Fibroblast of villous mesenchyme (primary cell): ENCODE data around the gene LRRC4C. TPM values are rescaled to one million over a fixed set of nuclear protein-coding genes. Genes with fewer than 3 reads are reported as not detected.
A peak's percentile ranks its signal among the peaks of the same experiment; 100 is the strongest.

Experiments
- DNase-seq: peaks from one replicate; pipeline ENCODE4 v3.0.0-alpha.2; 2010; ENCODE audit warnings: low read depth
- H3K4me3 ChIP-seq: 2 replicates; pipeline ENCODE4 v1.5.1; 2011; ENCODE audit warnings: low read depth, mild to moderate bottlenecking, low read length
- total RNA-seq: library from RNA; depleted of rRNA; stranded (reverse); fragments of >200 nt; gene quantifications from 2 replicates; pipeline ENCODE4 v1.2.3, GENCODE V29; 2012
- TF ChIP-seq, protein P1 (sequence below): IDR thresholded peaks from 2 replicates; pipeline ENCODE4 v1.5.1; 2012; ENCODE audit warnings: low read depth, mild to moderate bottlenecking, low read length; ENCODE audit not compliant: insufficient read depth

Gene LRRC4C
- total RNA-seq, 1 donor = under 0.01 TPM

DNA sequence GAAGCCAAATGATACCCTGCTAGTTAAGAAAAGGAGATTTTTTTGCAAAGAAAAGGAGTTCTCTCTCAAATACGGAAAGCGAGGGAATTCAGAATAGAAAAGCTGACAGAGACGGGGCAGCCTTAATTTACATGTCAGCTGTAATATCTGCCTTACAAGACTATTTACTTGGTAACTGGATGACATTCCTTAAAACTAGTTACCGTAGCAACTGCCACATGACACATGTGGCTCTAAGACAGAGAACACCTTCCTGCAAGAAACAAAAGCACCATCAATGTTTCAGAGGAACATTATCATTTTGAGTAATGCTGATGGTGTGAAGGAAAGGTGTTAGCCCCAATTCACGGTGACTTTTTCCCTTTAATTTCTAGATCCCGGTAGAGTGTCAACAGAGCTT is 222.1 kb downstream of the LRRC4C start:
- DNase-seq = no peak
- H3K4me3 ChIP-seq = no peak overlapping the region
- TF ChIP-seq, protein P1, sequence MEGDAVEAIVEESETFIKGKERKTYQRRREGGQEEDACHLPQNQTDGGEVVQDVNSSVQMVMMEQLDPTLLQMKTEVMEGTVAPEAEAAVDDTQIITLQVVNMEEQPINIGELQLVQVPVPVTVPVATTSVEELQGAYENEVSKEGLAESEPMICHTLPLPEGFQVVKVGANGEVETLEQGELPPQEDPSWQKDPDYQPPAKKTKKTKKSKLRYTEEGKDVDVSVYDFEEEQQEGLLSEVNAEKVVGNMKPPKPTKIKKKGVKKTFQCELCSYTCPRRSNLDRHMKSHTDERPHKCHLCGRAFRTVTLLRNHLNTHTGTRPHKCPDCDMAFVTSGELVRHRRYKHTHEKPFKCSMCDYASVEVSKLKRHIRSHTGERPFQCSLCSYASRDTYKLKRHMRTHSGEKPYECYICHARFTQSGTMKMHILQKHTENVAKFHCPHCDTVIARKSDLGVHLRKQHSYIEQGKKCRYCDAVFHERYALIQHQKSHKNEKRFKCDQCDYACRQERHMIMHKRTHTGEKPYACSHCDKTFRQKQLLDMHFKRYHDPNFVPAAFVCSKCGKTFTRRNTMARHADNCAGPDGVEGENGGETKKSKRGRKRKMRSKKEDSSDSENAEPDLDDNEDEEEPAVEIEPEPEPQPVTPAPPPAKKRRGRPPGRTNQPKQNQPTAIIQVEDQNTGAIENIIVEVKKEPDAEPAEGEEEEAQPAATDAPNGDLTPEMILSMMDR = no peak

DNA sequence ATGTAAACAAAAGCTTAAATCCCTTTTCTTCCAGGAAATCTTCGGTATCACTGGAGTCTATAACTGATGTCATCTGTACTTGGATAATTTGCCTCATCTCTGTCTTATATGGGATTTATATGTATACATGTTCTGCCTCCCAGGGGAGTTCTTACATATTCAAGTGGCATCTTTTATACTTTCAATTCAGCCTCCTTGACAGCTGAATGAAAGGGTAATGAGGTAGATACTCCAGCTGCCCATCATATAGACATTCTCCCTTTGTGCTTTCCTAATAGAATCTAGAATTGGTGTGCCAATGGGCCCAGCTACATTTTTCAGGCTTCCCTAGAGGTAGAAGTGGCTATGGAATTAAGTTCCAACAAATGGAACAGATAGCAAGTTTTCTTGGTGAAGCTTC is 223.8 kb downstream of the LRRC4C start:
- DNase-seq = no peak
- TF ChIP-seq, protein P1 = no peak

DNA sequence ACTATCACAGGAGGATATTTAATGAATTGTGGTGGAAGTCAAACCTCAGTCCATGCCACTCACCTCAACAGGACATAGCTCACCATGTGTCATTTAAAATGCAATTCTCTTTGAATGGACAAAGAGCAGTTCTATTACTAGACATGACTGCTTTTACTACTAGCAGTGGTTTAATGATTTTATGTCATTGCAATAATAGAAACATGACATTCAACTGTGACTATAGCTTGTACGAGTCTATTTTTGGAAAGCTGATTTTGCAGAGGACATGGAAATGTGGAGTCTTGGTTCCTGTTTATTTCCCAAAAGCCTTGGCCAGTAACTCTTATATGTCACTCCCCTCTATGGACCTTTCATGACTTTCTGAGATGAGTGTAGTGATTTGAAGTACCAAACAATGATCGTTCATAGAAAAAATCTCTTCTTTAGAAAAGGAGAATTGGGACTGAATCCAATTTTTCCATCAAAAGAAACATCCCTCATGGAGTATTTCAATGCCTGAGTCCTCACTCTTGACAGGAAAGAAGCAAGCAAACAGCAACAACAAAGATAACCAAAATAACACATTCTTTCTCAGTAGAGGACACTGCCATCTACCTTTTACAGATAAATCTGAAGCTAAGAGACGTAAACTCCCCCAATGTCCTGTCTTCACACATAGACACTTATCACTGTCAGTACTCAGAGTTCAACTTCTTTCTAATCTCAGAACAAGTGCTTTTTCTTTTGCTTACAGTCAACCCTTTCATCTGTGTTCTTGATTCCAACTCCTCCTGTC is 233.4 kb downstream of the LRRC4C start:
- TF ChIP-seq, protein P1 = no peak
- H3K4me3 ChIP-seq = no peak overlapping the region
- DNase-seq = no peak

More for the DNA sequence above, 223.8 kb downstream of the LRRC4C start:
- H3K4me3 ChIP-seq = no peak overlapping the region

DNA sequence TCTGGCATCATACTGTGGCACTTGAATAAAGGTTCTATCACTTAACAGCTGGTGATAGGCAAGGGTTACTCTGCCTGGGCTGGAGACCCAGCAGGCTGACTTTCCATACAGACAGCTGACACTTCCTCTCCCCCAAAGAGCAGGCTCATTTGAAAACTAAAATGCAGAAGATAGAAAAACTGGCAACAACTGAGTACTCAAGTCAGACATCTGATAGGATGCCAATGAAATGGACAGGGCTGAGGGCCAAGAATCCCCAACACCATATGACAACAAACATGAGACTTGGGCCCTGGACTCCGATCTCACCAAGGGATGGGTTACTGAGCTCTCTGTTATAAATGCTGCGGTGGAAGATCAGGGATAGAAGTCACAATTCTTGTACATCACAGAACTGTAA is 237.2 kb downstream of the LRRC4C start:
- no peak overlapping the region for H3K4me3 ChIP-seq
- TF ChIP-seq, protein P1 = no peak
- no peak for DNase-seq

DNA sequence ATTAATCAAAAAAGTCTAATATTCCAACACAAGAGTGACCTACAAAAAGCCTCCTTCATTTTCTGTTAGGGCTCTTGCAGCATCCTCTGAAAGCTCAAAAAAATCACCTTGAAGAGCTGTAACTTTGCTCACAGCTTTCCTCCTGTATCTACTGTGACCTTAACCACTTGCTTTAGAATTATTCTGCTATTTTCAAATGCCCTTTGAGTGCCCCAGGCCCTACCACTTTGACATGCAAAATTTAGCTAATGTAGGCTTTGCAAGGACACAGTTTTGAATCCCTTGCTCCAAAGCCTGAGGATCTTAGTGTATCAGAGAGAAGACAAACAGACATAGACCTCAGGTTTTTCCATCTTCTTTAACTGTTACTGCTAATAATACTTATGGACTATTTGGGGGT is 253.1 kb downstream of the LRRC4C start:
- TF ChIP-seq, protein P1 = no peak
- H3K4me3 ChIP-seq = no peak overlapping the region
- DNase-seq = no peak

DNA sequence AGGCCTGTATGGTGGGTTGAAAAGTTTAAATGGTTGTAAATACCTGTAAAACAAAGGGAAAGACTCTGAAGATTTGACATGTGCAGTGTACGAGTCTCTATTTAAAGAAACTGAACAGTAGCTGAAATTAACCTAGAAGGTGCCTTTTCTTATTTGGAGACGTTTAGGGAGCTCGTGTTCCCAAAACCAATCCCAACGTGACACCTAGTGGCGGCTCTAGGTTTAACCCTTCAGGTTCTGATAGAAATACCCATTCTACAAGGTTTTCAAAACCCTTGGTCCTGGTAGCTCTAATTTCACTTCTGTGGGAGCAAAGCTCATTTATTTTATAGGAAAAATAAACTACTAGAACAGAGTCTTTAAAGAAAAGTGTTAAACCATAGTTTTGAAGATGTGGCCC is 258.3 kb downstream of the LRRC4C start:
- H3K4me3 ChIP-seq = no peak overlapping the region
- peak; percentile 4 for DNase-seq
- TF ChIP-seq, protein P1 = peak; percentile 33
